Activated CD8-positive, alpha-beta T cell treated with anti-CD3 and anti-CD28 coated beads for 36 hours (primary cell): ENCODE data around the gene SOBP. TPM values are rescaled to one million over a fixed set of nuclear protein-coding genes. Genes with fewer than 3 reads are reported as not detected.

Source experiments
- ATAC-seq: fragments of 200-7000 bp; cut with Tn5 transposase; one replicate; pipeline ENCODE4 v1.10.0; 2021; ENCODE audit warnings: mild to moderate bottlenecking, moderate library complexity
- CTCF ChIA-PET: fragments of 350-600 bp; sonication (Branson Sonifier 250); formaldehyde crosslinking; loops from one replicate; lab custom pipeline; 2021; ENCODE audit warnings: antibody characterized with exemption; lab: Charles Lee
- POLR2A ChIA-PET: fragments of 350-600 bp; sonication (Branson Sonifier 250); formaldehyde crosslinking; loops from one replicate; lab custom pipeline; 2021; ENCODE audit warnings: antibody characterized with exemption; lab: Charles Lee
- DNase-seq: peaks from one replicate; pipeline ENCODE4 v3.0.0-alpha.2; 2020
- H3K27ac Mint-ChIP-seq: one replicate; pipeline ENCODE4 v1.8.0; 2021; ENCODE audit warnings: mild to moderate bottlenecking, mixed read lengths
- H3K27me3 Mint-ChIP-seq: one replicate; pipeline ENCODE4 v1.8.0; 2021; ENCODE audit warnings: mixed read lengths
- H3K36me3 Mint-ChIP-seq: one replicate; pipeline ENCODE4 v1.8.0; 2021; ENCODE audit warnings: low read depth, mixed read lengths
- H3K4me1 Mint-ChIP-seq: one replicate; pipeline ENCODE4 v1.8.0; 2021; ENCODE audit warnings: low read depth, mixed read lengths
- H3K4me3 Mint-ChIP-seq: one replicate; pipeline ENCODE4 v1.8.0; 2021; ENCODE audit warnings: mild to moderate bottlenecking, moderate library complexity, mixed read lengths
- H3K9me3 Mint-ChIP-seq: one replicate; pipeline ENCODE4 v1.8.0; 2021; ENCODE audit warnings: mixed read lengths
- intact Hi-C: fragments of 100-400 bp; cut with micrococcal nuclease; formaldehyde crosslinking; loops from one replicate; pipeline ENCODE4 v1.10.0; 2022
- total RNA-seq, 2 experiments: library from RNA; stranded (reverse); gene quantifications; one replicate each; pipeline ENCODE4 v1.2.3, GENCODE V29; 2021
- TF ChIP-seq, protein P1 (sequence below): fragments of 200-600 bp; IDR thresholded peaks from one replicate; pipeline ENCODE4 v1.8.0; 2022; ENCODE audit warnings: antibody characterized with exemption, mild to moderate bottlenecking

The SOBP gene
- total RNA-seq, 2 experiments from 2014 or later = 0.77 to 1.1 TPM

DNA sequence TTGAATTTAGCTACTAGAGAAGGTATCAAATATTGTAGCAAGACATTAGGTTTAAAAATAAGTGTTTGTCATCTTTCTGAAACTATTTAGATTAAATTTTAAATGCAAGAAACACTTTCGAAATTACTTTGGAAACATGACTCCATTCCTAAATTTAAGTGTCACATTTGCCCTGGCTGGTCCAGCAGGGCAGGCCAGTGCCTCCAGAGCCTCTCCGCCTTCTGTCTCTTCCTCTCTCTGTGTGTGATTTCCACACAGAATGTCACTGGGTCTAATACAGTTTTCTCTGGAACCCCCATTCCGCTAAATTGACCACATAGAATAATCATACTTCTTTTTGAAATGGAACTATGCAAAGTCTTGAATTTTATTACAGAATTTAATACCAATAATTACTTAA is 111.5 kb downstream of the SOBP start:
- CTCF ChIA-PET = no interaction called here
- TF ChIP-seq, protein P1, sequence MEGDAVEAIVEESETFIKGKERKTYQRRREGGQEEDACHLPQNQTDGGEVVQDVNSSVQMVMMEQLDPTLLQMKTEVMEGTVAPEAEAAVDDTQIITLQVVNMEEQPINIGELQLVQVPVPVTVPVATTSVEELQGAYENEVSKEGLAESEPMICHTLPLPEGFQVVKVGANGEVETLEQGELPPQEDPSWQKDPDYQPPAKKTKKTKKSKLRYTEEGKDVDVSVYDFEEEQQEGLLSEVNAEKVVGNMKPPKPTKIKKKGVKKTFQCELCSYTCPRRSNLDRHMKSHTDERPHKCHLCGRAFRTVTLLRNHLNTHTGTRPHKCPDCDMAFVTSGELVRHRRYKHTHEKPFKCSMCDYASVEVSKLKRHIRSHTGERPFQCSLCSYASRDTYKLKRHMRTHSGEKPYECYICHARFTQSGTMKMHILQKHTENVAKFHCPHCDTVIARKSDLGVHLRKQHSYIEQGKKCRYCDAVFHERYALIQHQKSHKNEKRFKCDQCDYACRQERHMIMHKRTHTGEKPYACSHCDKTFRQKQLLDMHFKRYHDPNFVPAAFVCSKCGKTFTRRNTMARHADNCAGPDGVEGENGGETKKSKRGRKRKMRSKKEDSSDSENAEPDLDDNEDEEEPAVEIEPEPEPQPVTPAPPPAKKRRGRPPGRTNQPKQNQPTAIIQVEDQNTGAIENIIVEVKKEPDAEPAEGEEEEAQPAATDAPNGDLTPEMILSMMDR = no peak
- POLR2A ChIA-PET = no interaction called here
- H3K4me1 Mint-ChIP-seq = no peaks in the 10 kb centered on the region
- intact Hi-C loops = no loop called here
- no peaks in the 10 kb centered on the region for H3K27me3 Mint-ChIP-seq
- H3K36me3 Mint-ChIP-seq = no peaks in the 10 kb centered on the region
- no peak overlapping the region for H3K27ac Mint-ChIP-seq
- DNase-seq = no peak
- no peak for ATAC-seq
- H3K4me3 Mint-ChIP-seq = no peak overlapping the region
- H3K9me3 Mint-ChIP-seq = no peaks in the 10 kb centered on the region

DNA sequence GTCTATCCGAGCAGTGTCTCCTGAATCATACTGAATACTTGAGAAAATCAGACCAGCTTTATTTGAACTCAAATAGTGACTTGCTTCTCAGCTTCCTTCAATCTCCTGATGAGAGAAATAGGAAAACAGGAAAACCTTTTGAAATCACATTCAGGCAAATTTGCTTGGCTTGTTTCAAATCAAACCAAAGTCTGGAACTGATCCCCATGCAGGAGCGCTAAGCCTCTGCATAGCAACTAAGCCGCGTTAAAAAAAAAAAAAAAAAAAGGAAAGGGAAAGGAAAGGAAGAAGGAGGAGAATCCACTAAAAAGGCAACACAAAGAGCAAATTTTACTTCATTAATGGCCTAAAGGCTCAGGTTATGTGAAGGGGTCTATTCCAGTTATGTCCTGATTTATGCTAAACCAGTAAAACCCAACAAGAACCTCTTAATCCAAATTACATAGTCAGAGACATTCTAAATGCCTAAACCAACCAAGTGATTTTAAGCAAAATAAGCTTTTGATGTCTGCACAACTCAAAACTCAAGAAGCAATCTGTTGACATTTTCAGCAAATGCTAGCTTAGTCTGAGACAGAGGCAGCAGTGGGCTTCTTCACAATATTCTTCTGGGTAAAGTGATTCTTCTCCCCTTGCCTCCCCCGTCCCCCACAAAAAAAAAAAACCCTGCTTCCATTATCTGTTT is 112.5 kb downstream of the SOBP start:
- Mint-ChIP-seq H3K9me3 (no peaks in the 10 kb centered on the region), H3K36me3 (no peaks in the 10 kb centered on the region), H3K4me1 (no peaks in the 10 kb centered on the region), H3K4me3 (no peak overlapping the region), H3K27ac (no peak overlapping the region), H3K27me3 (no peaks in the 10 kb centered on the region)
- ATAC-seq (no peak), DNase-seq (no peak)
- POLR2A ChIA-PET = no interaction called here
- intact Hi-C loops = no loop called here
- CTCF ChIA-PET = no interaction called here
- TF ChIP-seq, protein P1 = no peak

DNA sequence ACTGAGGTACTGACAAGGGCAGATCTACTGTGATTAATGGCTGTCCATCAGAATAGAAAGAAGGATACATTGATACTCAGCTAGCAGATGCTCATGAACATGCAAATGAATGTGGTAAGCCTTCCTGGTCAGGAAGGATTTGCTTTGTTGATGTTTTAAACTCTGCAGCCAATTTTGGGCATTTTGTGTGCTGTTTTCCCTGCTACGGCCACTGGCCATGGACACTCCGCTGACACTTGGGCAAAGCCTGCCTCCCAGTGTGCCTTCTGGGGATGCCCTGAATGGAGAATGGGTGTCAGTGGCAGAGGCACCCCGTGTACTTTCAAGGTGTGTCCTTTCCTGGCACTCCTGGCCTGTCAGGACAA is 113.1 kb downstream of the SOBP start:
- ATAC-seq (no peak), DNase-seq (no peak)
- no peak overlapping the region for H3K27ac Mint-ChIP-seq
- H3K9me3 Mint-ChIP-seq = no peaks in the 10 kb centered on the region
- no peaks in the 10 kb centered on the region for H3K27me3 Mint-ChIP-seq
- H3K4me1 Mint-ChIP-seq = no peaks in the 10 kb centered on the region
- no peak overlapping the region for H3K4me3 Mint-ChIP-seq
- no peaks in the 10 kb centered on the region for H3K36me3 Mint-ChIP-seq
- ChIA-PET CTCF (no interaction called here), POLR2A (no interaction called here)
- TF ChIP-seq, protein P1 = no peak
- intact Hi-C loops = no loop called here

DNA sequence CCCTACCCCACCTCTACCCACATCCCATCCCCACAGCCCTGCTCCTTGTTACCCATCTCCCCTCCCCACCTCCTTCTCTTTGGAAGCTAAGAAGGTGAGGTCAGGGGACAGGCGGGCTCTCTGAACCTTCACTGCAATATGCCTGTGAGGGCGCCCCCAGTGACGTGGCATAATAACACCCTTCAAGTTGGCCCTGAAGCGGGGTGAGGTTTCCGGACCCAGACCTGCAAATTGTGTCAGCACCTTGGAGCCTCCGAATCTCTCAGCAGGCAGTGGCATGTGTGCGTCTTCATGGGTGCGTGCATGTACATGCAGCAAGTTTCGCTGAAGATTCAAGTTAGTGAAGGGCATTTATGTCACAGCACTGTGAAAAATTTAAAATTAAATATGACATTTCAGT is 114.6 kb downstream of the SOBP start:
- Mint-ChIP-seq H3K4me3 (no peak overlapping the region), H3K4me1 (no peaks in the 10 kb centered on the region), H3K9me3 (no peaks in the 10 kb centered on the region), H3K27ac (no peak overlapping the region), H3K36me3 (no peaks in the 10 kb centered on the region), H3K27me3 (no peaks in the 10 kb centered on the region)
- DNase-seq (no peak), ATAC-seq (no peak)
- CTCF ChIA-PET = no interaction called here
- POLR2A ChIA-PET = no interaction called here
- intact Hi-C loops = no loop called here
- TF ChIP-seq, protein P1 = no peak

DNA sequence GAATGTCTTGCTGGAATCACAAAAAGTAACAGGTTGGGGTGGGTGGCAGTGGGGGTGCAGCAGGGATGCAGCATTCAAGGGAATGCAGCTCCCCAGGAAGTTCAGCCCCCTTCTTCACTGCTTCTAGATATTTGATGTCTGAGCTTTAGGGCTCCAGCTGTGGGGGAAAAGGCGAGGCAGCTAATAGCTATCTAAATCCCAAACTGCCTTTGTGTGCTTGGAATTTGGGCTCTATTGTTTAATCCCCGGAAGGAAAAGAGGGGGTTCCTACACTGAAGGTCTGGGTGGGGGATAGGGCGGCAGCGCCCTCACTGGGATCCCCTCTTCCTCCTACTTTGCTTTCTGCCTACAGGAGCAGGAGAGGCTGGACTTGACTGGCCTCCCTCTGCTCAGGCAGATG is 116.5 kb downstream of the SOBP start:
- no peak for DNase-seq
- ATAC-seq = no peak
- Mint-ChIP-seq H3K4me3 (no peak overlapping the region), H3K9me3 (no peaks in the 10 kb centered on the region), H3K4me1 (no peaks in the 10 kb centered on the region), H3K27ac (no peak overlapping the region), H3K27me3 (no peaks in the 10 kb centered on the region), H3K36me3 (no peaks in the 10 kb centered on the region)
- intact Hi-C loops = no loop called here
- TF ChIP-seq, protein P1 = no peak
- CTCF ChIA-PET = no interaction called here
- POLR2A ChIA-PET = no interaction called here
